HepG2 (cell line): Measurements from ENCODE around the gene TMCC2. TPM values are rescaled to one million over a fixed set of nuclear protein-coding genes. Genes with fewer than 3 reads are reported as not detected.

Source experiments
- BRD4 ChIP-seq: sonication (generic); formaldehyde crosslinking; IDR thresholded peaks from 2 replicates; pipeline ENCODE4 v1.4.0; 2020; ENCODE audit warnings: missing genetic modification reagents
- CHD4 ChIP-seq: fragments of 200-600 bp; sonication (generic); IDR thresholded peaks from 2 replicates; pipeline ENCODE4 v1.7.0; 2017; ENCODE audit warnings: mild to moderate bottlenecking, low read length, borderline replicate concordance
- GFI1 ChIP-seq: sonication (generic); formaldehyde crosslinking; IDR thresholded peaks from 2 replicates; pipeline ENCODE4 v1.5.0; 2020; ENCODE audit warnings: missing genetic modification reagents, mild to moderate bottlenecking, borderline replicate concordance
- KDM2A ChIP-seq: sonication (generic); formaldehyde crosslinking; IDR thresholded peaks from 2 replicates; pipeline ENCODE4 v1.4.0; 2020; ENCODE audit warnings: low read depth, missing genetic modification reagents, borderline replicate concordance
- NR2F2 ChIP-seq: IDR thresholded peaks from 2 replicates; pipeline ENCODE4 v1.6.1; 2012; ENCODE audit warnings: low read depth, inconsistent platforms, borderline replicate concordance
- RBM22 ChIP-seq: fragments of 200-400 bp; formaldehyde crosslinking; optimal IDR thresholded peaks from 2 replicates; pipeline ENCODE3; 2017; ENCODE audit warnings: mild to moderate bottlenecking, low read length, moderate library complexity
- SAFB2 ChIP-seq: sonication (generic); formaldehyde crosslinking; IDR thresholded peaks from 2 replicates; pipeline ENCODE4 v1.5.1; 2020; ENCODE audit warnings: missing genetic modification reagents, low read depth, mild to moderate bottlenecking, borderline replicate concordance
- STAG1 ChIP-seq: sonication (generic); formaldehyde crosslinking; IDR thresholded peaks from 2 replicates; pipeline ENCODE4 v1.4.0; 2020; ENCODE audit warnings: missing genetic modification reagents
- ZMYM4 ChIP-seq: sonication (generic); formaldehyde crosslinking; IDR thresholded peaks from 2 replicates; pipeline ENCODE4 v1.8.1; 2023; ENCODE audit warnings: mild to moderate bottlenecking, missing genetic modification reagents
- ZNF292 ChIP-seq: sonication (generic); formaldehyde crosslinking; IDR thresholded peaks from 2 replicates; pipeline ENCODE4 v1.8.1; 2022; ENCODE audit warnings: mild to moderate bottlenecking, low read depth, missing genetic modification reagents, borderline replicate concordance
- ZNF350 ChIP-seq: sonication (generic); formaldehyde crosslinking; IDR thresholded peaks from 2 replicates; pipeline ENCODE4 v1.4.0; 2020; ENCODE audit warnings: mild to moderate bottlenecking, low read depth, missing genetic modification reagents, borderline replicate concordance
- ZNF460 ChIP-seq: sonication (generic); formaldehyde crosslinking; IDR thresholded peaks from 2 replicates; pipeline ENCODE4 v1.5.1; 2020; ENCODE audit warnings: missing genetic modification reagents, mild to moderate bottlenecking, borderline replicate concordance
- ZNF746 ChIP-seq: sonication (generic); formaldehyde crosslinking; IDR thresholded peaks from 2 replicates; pipeline ENCODE4 v1.8.0; 2022; ENCODE audit warnings: mild to moderate bottlenecking, missing genetic modification reagents
- ZNF747 ChIP-seq: sonication (generic); formaldehyde crosslinking; IDR thresholded peaks from 2 replicates; pipeline ENCODE4 v1.8.1; 2023; ENCODE audit warnings: missing genetic modification reagents, mild to moderate bottlenecking, borderline replicate concordance
- polyA plus RNA-seq, 8 experiments: library from polyadenylated mRNA; depleted of rRNA in 3 of 8; stranded (reverse) in 7 of 8; unstranded in 1 of 8; fragments of >200 nt; fragmentation: Illumina TruSeq in 4 of 8; extraction: Trizol in 4 of 8; gene quantifications; 2 replicates each; pipeline versions ENCODE4 v1.2.1 to v1.2.3, GENCODE V29; 2011 to 2016; ENCODE audit warnings: low read depth in 4 of 8, missing spikeins in 1 of 8, mixed read lengths in 1 of 8; ENCODE audit not compliant: insufficient read depth in 1 of 8
- total RNA-seq, 5 experiments: library from RNA; depleted of rRNA; stranded (reverse); fragments of >200 nt; fragmentation: Illumina TruSeq; extraction: Trizol; gene quantifications; 2 replicates each; pipeline ENCODE4 v1.2.3, GENCODE V29; 2016; ENCODE audit warnings: low read depth in 1 of 5
- TF ChIP-seq, protein P1 (sequence below): sonication (generic); formaldehyde crosslinking; IDR thresholded peaks from 2 replicates; pipeline ENCODE4 v1.4.0; 2020; ENCODE audit warnings: mild to moderate bottlenecking, missing genetic modification reagents
- TF ChIP-seq, protein P2 (sequence below): sonication (generic); formaldehyde crosslinking; IDR thresholded peaks from 2 replicates; pipeline ENCODE4 v1.5.0; 2020; ENCODE audit warnings: mild to moderate bottlenecking, missing genetic modification reagents, moderate library complexity
- TF ChIP-seq, protein P3 (sequence below): sonication (generic); formaldehyde crosslinking; IDR thresholded peaks from 2 replicates; pipeline ENCODE4 v1.9.0; 2021; ENCODE audit warnings: mild to moderate bottlenecking, missing genetic modification reagents
- TF ChIP-seq, protein P4 (sequence below): sonication (generic); formaldehyde crosslinking; IDR thresholded peaks from 2 replicates; pipeline ENCODE4 v1.8.1; 2023; ENCODE audit warnings: mild to moderate bottlenecking, moderate library complexity, missing genetic modification reagents

Gene TMCC2
- total and polyA plus RNA-seq, 2 of the 13 experiments (the other 11 are each of a cell fraction or from before 2014, with no cell fraction given) = 0.12 to 0.24 TPM

DNA sequence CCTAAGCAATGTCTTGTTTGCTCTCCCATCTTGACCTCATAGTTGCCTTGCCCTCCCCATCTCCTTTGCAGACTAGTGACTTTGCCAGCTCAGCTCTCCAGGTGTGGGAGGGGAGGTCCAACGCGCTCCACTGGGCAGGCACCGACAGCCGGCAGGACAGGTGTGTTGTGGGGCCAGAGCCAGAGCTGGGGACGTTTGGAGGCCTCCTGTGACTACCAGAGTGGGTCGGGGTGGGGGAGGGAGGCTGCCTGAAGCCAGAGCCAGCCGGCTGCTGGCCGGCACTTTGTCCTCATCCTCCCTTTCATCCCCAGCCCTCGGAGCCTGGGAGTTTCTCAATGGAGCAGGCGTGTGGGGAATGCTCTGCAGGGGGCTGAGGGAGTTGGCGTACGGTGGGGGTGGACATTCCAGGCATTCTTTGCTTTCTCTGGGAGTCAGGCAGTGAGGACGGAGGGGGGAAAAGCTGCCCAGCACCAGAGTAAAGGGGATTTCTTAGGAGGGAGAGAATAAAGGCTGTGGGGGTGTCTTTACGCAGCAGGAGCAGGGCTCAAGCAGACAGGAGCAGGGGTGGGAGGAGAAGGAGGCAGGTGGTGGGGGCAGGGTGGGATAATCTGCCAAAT, 73.6 kb downstream of the TMCC2 start (continued):
- TF ChIP-seq, protein P1, sequence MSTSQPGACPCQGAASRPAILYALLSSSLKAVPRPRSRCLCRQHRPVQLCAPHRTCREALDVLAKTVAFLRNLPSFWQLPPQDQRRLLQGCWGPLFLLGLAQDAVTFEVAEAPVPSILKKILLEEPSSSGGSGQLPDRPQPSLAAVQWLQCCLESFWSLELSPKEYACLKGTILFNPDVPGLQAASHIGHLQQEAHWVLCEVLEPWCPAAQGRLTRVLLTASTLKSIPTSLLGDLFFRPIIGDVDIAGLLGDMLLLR = peak; percentile 42; the same call in 1 of the 2 replicates
- TF ChIP-seq BRD4 (CRISPR knock-in tag) (no peak), SAFB2 (peak; percentile 35; the same call in 1 of the 2 replicates), RBM22 (peak; percentile 44), ZNF292 (CRISPR knock-in tag) (peak; percentile 83; the same call in 1 of the 2 replicates), ZNF350 (CRISPR knock-in tag) (no peak; the same call in 1 of the 2 replicates), GFI1 (CRISPR knock-in tag) (peak; percentile 37; the same call in 1 of the 2 replicates), ZNF747 (CRISPR knock-in tag) (peak; percentile 73; the same call in 1 of the 2 replicates), STAG1 (0 out of 2 replicates have a peak, but pooled peaks have one; percentile 18), KDM2A (CRISPR knock-in tag) (peak; percentile 46; the same call in 1 of the 2 replicates), CHD4 (0 out of 2 replicates have a peak, but pooled peaks have one; percentile 16), ZNF460 (CRISPR knock-in tag) (peak; percentile 30; the same call in 1 of the 2 replicates), NR2F2 (peak; percentile 42; the same call in 1 of the 2 replicates), ZNF746 (peak; percentile 95), ZMYM4 (CRISPR knock-in tag) (peak; percentile 55; the same call in 1 of the 2 replicates)
- TF ChIP-seq, protein P2, sequence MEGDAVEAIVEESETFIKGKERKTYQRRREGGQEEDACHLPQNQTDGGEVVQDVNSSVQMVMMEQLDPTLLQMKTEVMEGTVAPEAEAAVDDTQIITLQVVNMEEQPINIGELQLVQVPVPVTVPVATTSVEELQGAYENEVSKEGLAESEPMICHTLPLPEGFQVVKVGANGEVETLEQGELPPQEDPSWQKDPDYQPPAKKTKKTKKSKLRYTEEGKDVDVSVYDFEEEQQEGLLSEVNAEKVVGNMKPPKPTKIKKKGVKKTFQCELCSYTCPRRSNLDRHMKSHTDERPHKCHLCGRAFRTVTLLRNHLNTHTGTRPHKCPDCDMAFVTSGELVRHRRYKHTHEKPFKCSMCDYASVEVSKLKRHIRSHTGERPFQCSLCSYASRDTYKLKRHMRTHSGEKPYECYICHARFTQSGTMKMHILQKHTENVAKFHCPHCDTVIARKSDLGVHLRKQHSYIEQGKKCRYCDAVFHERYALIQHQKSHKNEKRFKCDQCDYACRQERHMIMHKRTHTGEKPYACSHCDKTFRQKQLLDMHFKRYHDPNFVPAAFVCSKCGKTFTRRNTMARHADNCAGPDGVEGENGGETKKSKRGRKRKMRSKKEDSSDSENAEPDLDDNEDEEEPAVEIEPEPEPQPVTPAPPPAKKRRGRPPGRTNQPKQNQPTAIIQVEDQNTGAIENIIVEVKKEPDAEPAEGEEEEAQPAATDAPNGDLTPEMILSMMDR = 0 out of 2 replicates have a peak, but pooled peaks have one; percentile 19
- TF ChIP-seq, protein P3, sequence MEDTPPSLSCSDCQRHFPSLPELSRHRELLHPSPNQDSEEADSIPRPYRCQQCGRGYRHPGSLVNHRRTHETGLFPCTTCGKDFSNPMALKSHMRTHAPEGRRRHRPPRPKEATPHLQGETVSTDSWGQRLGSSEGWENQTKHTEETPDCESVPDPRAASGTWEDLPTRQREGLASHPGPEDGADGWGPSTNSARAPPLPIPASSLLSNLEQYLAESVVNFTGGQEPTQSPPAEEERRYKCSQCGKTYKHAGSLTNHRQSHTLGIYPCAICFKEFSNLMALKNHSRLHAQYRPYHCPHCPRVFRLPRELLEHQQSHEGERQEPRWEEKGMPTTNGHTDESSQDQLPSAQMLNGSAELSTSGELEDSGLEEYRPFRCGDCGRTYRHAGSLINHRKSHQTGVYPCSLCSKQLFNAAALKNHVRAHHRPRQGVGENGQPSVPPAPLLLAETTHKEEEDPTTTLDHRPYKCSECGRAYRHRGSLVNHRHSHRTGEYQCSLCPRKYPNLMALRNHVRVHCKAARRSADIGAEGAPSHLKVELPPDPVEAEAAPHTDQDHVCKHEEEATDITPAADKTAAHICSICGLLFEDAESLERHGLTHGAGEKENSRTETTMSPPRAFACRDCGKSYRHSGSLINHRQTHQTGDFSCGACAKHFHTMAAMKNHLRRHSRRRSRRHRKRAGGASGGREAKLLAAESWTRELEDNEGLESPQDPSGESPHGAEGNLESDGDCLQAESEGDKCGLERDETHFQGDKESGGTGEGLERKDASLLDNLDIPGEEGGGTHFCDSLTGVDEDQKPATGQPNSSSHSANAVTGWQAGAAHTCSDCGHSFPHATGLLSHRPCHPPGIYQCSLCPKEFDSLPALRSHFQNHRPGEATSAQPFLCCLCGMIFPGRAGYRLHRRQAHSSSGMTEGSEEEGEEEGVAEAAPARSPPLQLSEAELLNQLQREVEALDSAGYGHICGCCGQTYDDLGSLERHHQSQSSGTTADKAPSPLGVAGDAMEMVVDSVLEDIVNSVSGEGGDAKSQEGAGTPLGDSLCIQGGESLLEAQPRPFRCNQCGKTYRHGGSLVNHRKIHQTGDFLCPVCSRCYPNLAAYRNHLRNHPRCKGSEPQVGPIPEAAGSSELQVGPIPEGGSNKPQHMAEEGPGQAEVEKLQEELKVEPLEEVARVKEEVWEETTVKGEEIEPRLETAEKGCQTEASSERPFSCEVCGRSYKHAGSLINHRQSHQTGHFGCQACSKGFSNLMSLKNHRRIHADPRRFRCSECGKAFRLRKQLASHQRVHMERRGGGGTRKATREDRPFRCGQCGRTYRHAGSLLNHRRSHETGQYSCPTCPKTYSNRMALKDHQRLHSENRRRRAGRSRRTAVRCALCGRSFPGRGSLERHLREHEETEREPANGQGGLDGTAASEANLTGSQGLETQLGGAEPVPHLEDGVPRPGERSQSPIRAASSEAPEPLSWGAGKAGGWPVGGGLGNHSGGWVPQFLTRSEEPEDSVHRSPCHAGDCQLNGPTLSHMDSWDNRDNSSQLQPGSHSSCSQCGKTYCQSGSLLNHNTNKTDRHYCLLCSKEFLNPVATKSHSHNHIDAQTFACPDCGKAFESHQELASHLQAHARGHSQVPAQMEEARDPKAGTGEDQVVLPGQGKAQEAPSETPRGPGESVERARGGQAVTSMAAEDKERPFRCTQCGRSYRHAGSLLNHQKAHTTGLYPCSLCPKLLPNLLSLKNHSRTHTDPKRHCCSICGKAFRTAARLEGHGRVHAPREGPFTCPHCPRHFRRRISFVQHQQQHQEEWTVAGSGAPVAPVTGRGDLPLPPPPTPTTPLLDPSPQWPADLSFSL (CRISPR knock-in tag) = 0 out of 2 replicates have a peak, but pooled peaks have one; percentile 18
- TF ChIP-seq, protein P4, sequence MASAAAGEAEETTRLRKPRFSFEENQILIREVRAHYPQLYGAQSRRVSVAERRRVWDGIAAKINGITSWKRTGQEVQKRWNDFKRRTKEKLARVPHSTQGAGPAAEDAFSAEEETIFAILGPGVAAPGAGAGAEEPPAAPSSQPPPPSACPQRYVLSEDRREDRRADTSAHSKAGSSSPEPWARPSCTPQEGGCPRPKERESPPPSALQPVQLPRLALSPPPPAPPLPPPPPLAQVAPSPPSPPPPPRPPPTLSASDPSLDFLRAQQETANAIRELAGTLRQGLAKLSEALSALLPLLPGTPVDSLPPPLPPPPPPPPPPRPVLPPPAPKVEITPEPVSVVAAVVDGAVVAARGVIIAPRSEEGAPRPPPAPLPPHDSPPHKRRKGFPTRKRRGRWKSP (CRISPR knock-in tag) = peak; percentile 70; the same call in 1 of the 2 replicates
